ENCODE data around the gene MAGI2. TPM values are rescaled to one million over a fixed set of nuclear protein-coding genes. Genes with fewer than 3 reads are reported as not detected.

The MAGI2 gene
- total RNA-seq, 1 experiment from 2014 or later = 14.3 TPM

GRCh38 chr7:78413568-78413967, 1039.9 kb downstream of the MAGI2 start:
- no peaks in the 10 kb centered on the region for H3K79me1 ChIP-seq (ENCODE audit: insufficient read depth, low read depth, low read length, poor library complexity, severe bottlenecking)
- H2BK12ac ChIP-seq (ENCODE audit: insufficient read length, low read depth, low read length) = no peak overlapping the region
- Mint-ChIP-seq H3K27ac (peak overlapping the region in 1 of 3 experiments; percentile 1; a peak in 1 of 7 replicates), H3K36me3 (ENCODE audit: insufficient read depth in 1 of 3, low read depth in 3 of 3) (peaks cover 0 to 5% (median 4%) of the 10 kb centered on the region in 3 experiments; a peak in 3 of 7 replicates), H3K9me3 (peaks cover 3 to 4% of the 10 kb centered on the region in 2 experiments; a peak in 2 of 5 replicates), H3K4me1 (peaks cover 0 to 10% of the 10 kb centered on the region in 2 experiments; a peak in 1 of 4 replicates), H3K27me3 (ENCODE audit: low read depth) (no peaks in the 10 kb centered on the region), H3K4me3 (no peak overlapping the region)
- WGBS (ENCODE audit: extremely low coverage, insufficient read length, low lambda C conversion rate) = no CpG with 5 or more reads among the region's 3 CpGs
- TF ChIP-seq CTCF (conservative IDR thresholded peaks at IDR 0.05) = no peak
- H2BK120ac ChIP-seq (ENCODE audit: low read depth, low read length, poor library complexity, severe bottlenecking) = no peak overlapping the region
- H3K9me3 ChIP-seq (ENCODE audit: control insufficient read depth, low read depth, low read length) = no peaks in the 10 kb centered on the region
- no peak overlapping the region for H2AFZ ChIP-seq (ENCODE audit: low read length)
- no peak overlapping the region for H3K18ac ChIP-seq (ENCODE audit: insufficient read length, low read depth, low read length)
- no peak overlapping the region for H2BK5ac ChIP-seq (ENCODE audit: insufficient read length, low read length)
- no peak overlapping the region for H3K9ac ChIP-seq (ENCODE audit: extremely low read depth, insufficient read length, low read length)
- no peak overlapping the region for H3T11ph ChIP-seq (ENCODE audit: low read length)
- H3K27me3 ChIP-seq (ENCODE audit: insufficient read depth, low read length) = no peaks in the 10 kb centered on the region
- no peak overlapping the region for H3K56ac ChIP-seq (ENCODE audit: insufficient read length, low read depth, low read length)
- H3K23ac ChIP-seq (ENCODE audit: insufficient read length, low read depth, low read length) = no peak overlapping the region
- no peak overlapping the region for H2BK20ac ChIP-seq (ENCODE audit: low read depth, low read length, poor library complexity, severe bottlenecking)
- no peak overlapping the region for H4K91ac ChIP-seq (ENCODE audit: insufficient read length, low read depth, low read length)
- 0 out of 2 replicates have a peak, but pooled peaks cover 2% of the 10 kb centered on the region for H3K79me2 ChIP-seq (ENCODE audit: insufficient read depth, low read length)
- H2BK15ac ChIP-seq (ENCODE audit: low read depth, low read length) = no peak overlapping the region
- H3K14ac ChIP-seq (ENCODE audit: insufficient read depth, low read length) = no peak overlapping the region
- H4K8ac ChIP-seq (replicated peaks; ENCODE audit: insufficient read length, low read depth, low read length) = no peak overlapping the region
- DNase-seq = no peak
- H4K20me1 ChIP-seq (ENCODE audit: control insufficient read depth, insufficient read depth, insufficient read length) = no peaks in the 10 kb centered on the region
- H3K4ac ChIP-seq (ENCODE audit: low read depth, low read length) = no peak overlapping the region
- no peaks in the 10 kb centered on the region for H3K4me1 ChIP-seq (ENCODE audit: insufficient read depth, low read length)
- H4K5ac ChIP-seq (ENCODE audit: insufficient read length, low read depth, low read length) = no peak overlapping the region
- H3K23me2 ChIP-seq (ENCODE audit: insufficient read length, low read depth, low read length, poor library complexity, severe bottlenecking) = no peaks in the 10 kb centered on the region
- H3K27ac ChIP-seq (ENCODE audit: insufficient read length, low read depth, low read length) = no peak overlapping the region
- no peak overlapping the region for H2AK5ac ChIP-seq (ENCODE audit: insufficient read length, low read length)
- H3K4me2 ChIP-seq (ENCODE audit: insufficient read depth, insufficient read length, low read length) = no peak overlapping the region
